Gastroesophageal sphincter (tissue), 4 donors: ENCODE data around the gene RCBTB2. TPM values are rescaled to one million over a fixed set of nuclear protein-coding genes. Genes with fewer than 3 reads are reported as not detected.

ENCODE experiments used
- ATAC-seq: fragments of 150-250 bp; one replicate; pipeline ENCODE4 v1.9.1; 2016; ENCODE audit warnings: mild to moderate bottlenecking, moderate library complexity
- H3K27ac ChIP-seq, 4 donors: fragments of 200-600 bp; sonication (generic) in 3 of 4; 1 replicate in 3 of 4; 2 replicates in 1 of 4; pipeline ENCODE4 v1.5.1; 2016 to 2019
- H3K27me3 ChIP-seq: fragments of 200-600 bp; sonication (generic); one replicate; pipeline ENCODE4 v1.5.1; 2019
- H3K36me3 ChIP-seq, 2 donors: fragments of 200-600 bp; sonication (generic); one replicate each; pipeline ENCODE4 v1.5.1; 2019; ENCODE audit warnings: control low read depth in 1 of 2
- H3K4me1 ChIP-seq, 3 donors: fragments of 200-600 bp; sonication (generic); 1 replicate in 2 of 3; 2 replicates in 1 of 3; pipeline ENCODE4 v1.5.1; 2016 to 2019; ENCODE audit warnings: control low read depth in 2 of 3
- H3K4me3 ChIP-seq, 2 donors: fragments of 200-600 bp; sonication (generic); one replicate each; pipeline ENCODE4 v1.5.1; 2019; ENCODE audit warnings: mild to moderate bottlenecking in 1 of 2, moderate library complexity in 1 of 2
- H3K9me3 ChIP-seq, 3 donors: fragments of 200-600 bp; sonication (generic); one replicate each; pipeline ENCODE4 v1.5.1; 2017 to 2019; ENCODE audit warnings: control low read depth in 2 of 3
- CTCF ChIP-seq, 4 experiments: fragments of 200-600 bp in 2 of 4; fragments of 450-650 bp in 2 of 4; sonication (generic) in 1 of 4; IDR thresholded peaks; one replicate each; pipeline ENCODE4 v1.5.1; 2017 to 2019; ENCODE audit warnings: antibody characterized with exemption in 4 of 4, mild to moderate bottlenecking in 2 of 4, moderate library complexity in 2 of 4
- EP300 ChIP-seq: sonication (generic); formaldehyde crosslinking; IDR thresholded peaks from one replicate; pipeline ENCODE4 v1.6.1; 2017; ENCODE audit warnings: antibody characterized with exemption, mild to moderate bottlenecking
- POLR2A ChIP-seq, 2 donors: fragments of 450-650 bp; IDR thresholded peaks; one replicate each; pipeline ENCODE4 v1.6.1; 2017; ENCODE audit warnings: antibody characterized with exemption in 2 of 2, mild to moderate bottlenecking in 2 of 2, moderate library complexity in 1 of 2
- POLR2AphosphoS5 ChIP-seq: sonication (generic); formaldehyde crosslinking; IDR thresholded peaks from one replicate; pipeline ENCODE4 v1.6.1; 2017; ENCODE audit warnings: antibody characterized with exemption
- WGBS, 2 donors: methylation state at CpG; one replicate each; pipeline ENCODE4 v1.1.5; 2018; ENCODE audit warnings: low coverage in 1 of 2; 5-methylcytosine and 5-hydroxymethylcytosine counted together
- total RNA-seq, 4 donors: library from RNA; depleted of rRNA; stranded (reverse); fragments of >200 nt; gene quantifications; one replicate each; pipeline ENCODE4 v1.1.0, GENCODE V29; 2016

The RCBTB2 gene
- total RNA-seq, 4 donors from 2014 or later = 14.9 to 26.1 (median 16.7) TPM

- peaks cover 4 to 18% (median 8%) of the 10 kb centered on the region in 3 donors for H3K4me1 ChIP-seq
- H3K27me3 ChIP-seq = no peaks in the 10 kb centered on the region
- no peak overlapping the region for H3K4me3 ChIP-seq
- no peaks in the 10 kb centered on the region for H3K9me3 ChIP-seq
- H3K36me3 ChIP-seq = no peaks in the 10 kb centered on the region
- TF ChIP-seq EP300 (no peak), POLR2A (IDR thresholded peaks at IDR 0.05) (no peak), CTCF (IDR thresholded peaks at IDR 0.05) (no peak), POLR2AphosphoS5 (no peak)
- no peak overlapping the region for H3K27ac ChIP-seq
- no peak for ATAC-seq
These were observed 30.7 kb upstream of the RCBTB2 start for GRCh38 chr13:48563626-48564025.

GRCh38 chr13:48562296-48563066, 29.6 kb upstream of the RCBTB2 start:
- WGBS, 2 donors = 79 to 91% methylated on average over 4 of the region's 4 CpGs
- Histone ChIP-seq H3K27ac (no peak overlapping the region), H3K4me3 (no peak overlapping the region), H3K9me3 (no peaks in the 10 kb centered on the region), H3K27me3 (no peaks in the 10 kb centered on the region), H3K36me3 (no peaks in the 10 kb centered on the region), H3K4me1 (peaks cover under 1 to 6% (median 4%) of the 10 kb centered on the region in 3 donors)
- TF ChIP-seq CTCF (IDR thresholded peaks at IDR 0.05) (no peak), POLR2AphosphoS5 (no peak), EP300 (no peak), POLR2A (IDR thresholded peaks at IDR 0.05) (no peak)
- ATAC-seq = no peak

GRCh38 chr13:48561466-48562235, 28.8 kb upstream of the RCBTB2 start:
- ATAC-seq = no peak
- no peak for TF ChIP-seq POLR2AphosphoS5
- TF ChIP-seq EP300 = no peak
- TF ChIP-seq CTCF (IDR thresholded peaks at IDR 0.05) = no peak
- no peak for TF ChIP-seq POLR2A (IDR thresholded peaks at IDR 0.05)
- H3K36me3 ChIP-seq = no peaks in the 10 kb centered on the region
- no peak overlapping the region for H3K4me3 ChIP-seq
- no peaks in the 10 kb centered on the region for H3K4me1 ChIP-seq
- H3K27ac ChIP-seq = no peak overlapping the region
- no peaks in the 10 kb centered on the region for H3K9me3 ChIP-seq
- H3K27me3 ChIP-seq = no peaks in the 10 kb centered on the region
- WGBS, 2 donors = 50 to 56% methylated on average over 1 of the region's 1 CpG

- WGBS, 2 donors = 81 to 93% methylated on average over 9 of the region's 9 CpGs
- ATAC-seq = no peak
These were observed 27.9 kb upstream of the RCBTB2 start for GRCh38 chr13:48560657-48561337.

More at GRCh38 chr13:48560657-48561337, 27.9 kb upstream of the RCBTB2 start:
- no peaks in the 10 kb centered on the region for H3K4me1 ChIP-seq
- H3K27me3 ChIP-seq = no peaks in the 10 kb centered on the region
- no peak overlapping the region for H3K27ac ChIP-seq
- H3K36me3 ChIP-seq = no peaks in the 10 kb centered on the region
- no peak for TF ChIP-seq POLR2AphosphoS5
- TF ChIP-seq EP300 = no peak
- TF ChIP-seq POLR2A (IDR thresholded peaks at IDR 0.05) = no peak
- TF ChIP-seq CTCF (IDR thresholded peaks at IDR 0.05) = no peak
- H3K4me3 ChIP-seq = no peak overlapping the region
- H3K9me3 ChIP-seq = no peaks in the 10 kb centered on the region
